SK-N-SH treated with all-trans-retinoic acid at 6 μM for 48 hours (cell line): Measurements from ENCODE around the gene CACNA2D3.

Source experiments
- ATAC-seq: fragments of 200-7000 bp; cut with Tn5 transposase; 3 replicates; pipeline ENCODE4 v1.9.1; 2020; ENCODE audit warnings: mild to moderate bottlenecking, moderate library complexity
- CSRNP3 ChIP-seq: fragments of 250-450 bp; sonication (Bioruptor Pico); IDR thresholded peaks from 2 replicates; pipeline ENCODE4 v1.5.1; 2021; ENCODE audit warnings: mild to moderate bottlenecking, moderate library complexity
- ESRRG ChIP-seq: fragments of 250-450 bp; sonication (Bioruptor Pico); IDR thresholded peaks from 2 replicates; pipeline ENCODE4 v1.6.1; 2021; ENCODE audit warnings: mild to moderate bottlenecking
- GLIS3 ChIP-seq: fragments of 250-450 bp; sonication (Bioruptor Pico); IDR thresholded peaks from 2 replicates; pipeline ENCODE4 v1.5.0; 2020; ENCODE audit warnings: mild to moderate bottlenecking, moderate library complexity
- ISL1 ChIP-seq: fragments of 250-450 bp; sonication (Bioruptor Pico); IDR thresholded peaks from 2 replicates; pipeline ENCODE4 v2.1.2; 2022; ENCODE audit warnings: mild to moderate bottlenecking, moderate library complexity
- OSR1 ChIP-seq: fragments of 250-450 bp; sonication (Bioruptor Pico); IDR thresholded peaks from 2 replicates; pipeline ENCODE4 v1.8.0; 2022; ENCODE audit warnings: moderate library complexity, mild to moderate bottlenecking, inconsistent platforms
- PATZ1 ChIP-seq: fragments of 250-450 bp; sonication (Bioruptor Pico); IDR thresholded peaks from 2 replicates; pipeline ENCODE4 v1.8.0; 2020; ENCODE audit warnings: mild to moderate bottlenecking, moderate library complexity, borderline replicate concordance
- TCF4 ChIP-seq: fragments of 250-450 bp; sonication (Bioruptor Pico); IDR thresholded peaks from 2 replicates; pipeline ENCODE4 v1.8.0; 2021; ENCODE audit warnings: mild to moderate bottlenecking, moderate library complexity, borderline replicate concordance
- TOX ChIP-seq: fragments of 250-450 bp; sonication (Bioruptor Pico); IDR thresholded peaks from 2 replicates; pipeline ENCODE4 v1.8.0; 2021; ENCODE audit warnings: mild to moderate bottlenecking, moderate library complexity, borderline replicate concordance
- TSHZ2 ChIP-seq: fragments of 250-450 bp; sonication (Bioruptor Pico); IDR thresholded peaks from 2 replicates; pipeline ENCODE4 v1.5.0; 2020; ENCODE audit warnings: mild to moderate bottlenecking, moderate library complexity
- ZFP3 ChIP-seq: fragments of 250-450 bp; sonication (Bioruptor Pico); IDR thresholded peaks from 2 replicates; pipeline ENCODE4 v1.5.0; 2020; ENCODE audit warnings: mild to moderate bottlenecking, moderate library complexity
- ZNF565 ChIP-seq: fragments of 450-650 bp; formaldehyde crosslinking; conservative IDR thresholded peaks from 2 replicates; pipeline ENCODE4 v1.5.0; 2020; ENCODE audit warnings: low read depth, mild to moderate bottlenecking, moderate library complexity
- ZNF8 ChIP-seq: fragments of 450-650 bp; formaldehyde crosslinking; IDR thresholded peaks from 2 replicates; pipeline ENCODE4 v1.5.0; 2020; ENCODE audit warnings: mild to moderate bottlenecking, moderate library complexity

The CACNA2D3 gene

GRCh38 chr3:54121414-54122323, 683 bp upstream of the CACNA2D3 start:
- no peak for TF ChIP-seq ZNF8
- no peak for TF ChIP-seq TOX (CRISPR knock-in tag)
- no peak for TF ChIP-seq PATZ1 (CRISPR knock-in tag)
- no peak; the same call in 2 of the 3 replicates for ATAC-seq

GRCh38 chr3:54123003-54123775, 837 bp downstream of the CACNA2D3 start:
- TF ChIP-seq OSR1 (no peak), PATZ1 (CRISPR knock-in tag) (peak; percentile 26; the same call in 1 of the 2 replicates), TSHZ2 (CRISPR knock-in tag) (no peak), ZFP3 (CRISPR knock-in tag) (no peak), GLIS3 (CRISPR knock-in tag) (no peak), ESRRG (CRISPR knock-in tag) (no peak), ZNF565 (no peak)
- ATAC-seq = peak; percentile 22; the same call in 1 of the 3 replicates

- ATAC-seq = peak; percentile 63
- TF ChIP-seq PATZ1 (CRISPR knock-in tag) (no peak), ISL1 (CRISPR knock-in tag) (no peak), CSRNP3 (no peak), TCF4 (CRISPR knock-in tag) (peak; percentile 29; the same call in 1 of the 2 replicates), OSR1 (no peak), TSHZ2 (CRISPR knock-in tag) (no peak)
Observed at GRCh38 chr3:54123776-54124196, 1.4 kb downstream of the CACNA2D3 start.
